HepG2 (cell line): ENCODE results near the gene TCP11L1. TPM values are rescaled to one million over a fixed set of nuclear protein-coding genes. Genes with fewer than 3 reads are reported as not detected.
A peak's percentile ranks its signal among the peaks of the same experiment; 100 is the strongest.

Experiments used
- ATAC-seq: fragments of 200-7000 bp; cut with Tn5 transposase; 3 replicates; pipeline ENCODE4 v1.9.1; 2020; ENCODE audit warnings: mild to moderate bottlenecking, moderate library complexity
- BruUV-seq: library from RNA; stranded (reverse); fragments of 400-500 nt; replicated peaks from 2 replicates; lab custom pipeline; 2021; lab: Mats Ljungman, UMichigan
- CTCF ChIA-PET: fragments of 300-600 bp; formaldehyde crosslinking; extraction: SDS; loops from one replicate; lab custom pipeline; 2021; ENCODE audit warnings: low total read pairs, inconsistent platforms, low intra/inter-chr PET ratio; lab: Yijun Ruan, JAX
- POLR2A ChIA-PET: fragments of 350-600 bp; sonication (Branson Sonifier 250); formaldehyde crosslinking; loops from one replicate; lab custom pipeline; 2020; ENCODE audit warnings: antibody characterized with exemption, inconsistent platforms; lab: Yijun Ruan, JAX
- DNase-seq: peaks from one replicate; pipeline ENCODE4 v3.0.0-alpha.2; 2015; ENCODE audit warnings: low spot score
- FAIRE-seq: peaks from 3 replicates; lab custom pipeline; 2011; peaks lifted over from hg19 to GRCh38; lab: Jason Lieb, UNC
- H2AFZ ChIP-seq: one replicate; pipeline ENCODE4 v1.6.1; 2011; ENCODE audit warnings: low read length, inconsistent platforms
- H3K27ac ChIP-seq: fragments of 300-600 bp; 3 replicates; pipeline ENCODE4 v1.8.0; 2011; ENCODE audit warnings: mixed run types, mild to moderate bottlenecking, mixed read lengths, low read length, inconsistent platforms; ENCODE audit not compliant: insufficient read depth; ENCODE audit errors: extremely low read length
- H3K27me3 ChIP-seq, 2 experiments: fragments of 200-600 bp in 1 of 2; 2 replicates in 1 of 2; 3 replicates in 1 of 2; pipeline versions ENCODE4 v1.6.0 to v1.8.0; 2011; ENCODE audit warnings: low read length in 2 of 2, mild to moderate bottlenecking in 2 of 2, moderate library complexity in 2 of 2, inconsistent platforms in 1 of 2; ENCODE audit not compliant: insufficient read depth in 2 of 2, control insufficient read depth in 1 of 2
- H3K36me3 ChIP-seq, 2 experiments: fragments of 200-600 bp in 1 of 2; replicated peaks in 1 of 2; 2 replicates in 1 of 2; 3 replicates in 1 of 2; pipeline versions ENCODE4 v1.5.1 to v1.8.0; 2011; ENCODE audit warnings: low read length in 2 of 2, inconsistent platforms in 1 of 2; ENCODE audit not compliant: insufficient read depth in 2 of 2, control insufficient read depth in 1 of 2
- H3K4me1 ChIP-seq: 2 replicates; pipeline ENCODE4 v1.5.1; 2012; ENCODE audit warnings: low read length, inconsistent platforms; ENCODE audit not compliant: insufficient read depth
- H3K4me2 ChIP-seq: 2 replicates; pipeline ENCODE4 v1.6.0; 2011; ENCODE audit warnings: low read depth, low read length, inconsistent platforms
- H3K4me3 ChIP-seq, 3 experiments: fragments of 200-600 bp in 1 of 3; sonication (generic), shearing (Covaris generic) in 1 of 3; replicated peaks in 1 of 3; 2 replicates each; pipeline ENCODE4 v1.5.1; 2011 to 2016; ENCODE audit warnings: low read length in 3 of 3, inconsistent platforms in 2 of 3, low read depth in 2 of 3, mild to moderate bottlenecking in 2 of 3, control low read depth in 1 of 3, mixed read lengths in 1 of 3; ENCODE audit not compliant: insufficient read depth in 1 of 3
- H3K79me2 ChIP-seq: one replicate; pipeline ENCODE4 v1.6.1; 2011; ENCODE audit warnings: low read length, inconsistent platforms; ENCODE audit not compliant: insufficient read depth
- H3K9ac ChIP-seq: 2 replicates; pipeline ENCODE4 v1.6.0; 2011; ENCODE audit warnings: mild to moderate bottlenecking, low read depth, low read length, inconsistent platforms; ENCODE audit not compliant: insufficient read depth
- H3K9me3 ChIP-seq: 2 replicates; pipeline ENCODE4 v1.5.1; 2012; ENCODE audit warnings: mild to moderate bottlenecking, low read length
- H4K20me1 ChIP-seq: 2 replicates; pipeline ENCODE4 v1.6.0; 2011; ENCODE audit warnings: inconsistent platforms, mild to moderate bottlenecking, low read length, moderate library complexity; ENCODE audit not compliant: insufficient read depth
- AHR ChIP-seq: IDR thresholded peaks from 2 replicates; pipeline ENCODE4 v1.6.1; 2018; ENCODE audit warnings: missing genetic modification reagents, missing compliant biosample characterization
- BCL6 ChIP-seq: IDR thresholded peaks from 2 replicates; pipeline ENCODE4 v1.6.1; 2016; ENCODE audit warnings: missing genetic modification reagents, missing compliant biosample characterization
- FOXO1 ChIP-seq: sonication (generic); formaldehyde crosslinking; IDR thresholded peaks from 2 replicates; pipeline ENCODE4 v1.4.0; 2020; ENCODE audit warnings: missing genetic modification reagents
- HDAC2 ChIP-seq: sonication (generic); formaldehyde crosslinking; IDR thresholded peaks from 2 replicates; pipeline ENCODE4 v1.4.0; 2020; ENCODE audit warnings: missing genetic modification reagents
- MIXL1 ChIP-seq: IDR thresholded peaks from 2 replicates; pipeline ENCODE4 v1.6.1; 2016
- NFATC3 ChIP-seq: sonication (generic); formaldehyde crosslinking; IDR thresholded peaks from 2 replicates; pipeline ENCODE4 v1.5.1; 2020; ENCODE audit warnings: mild to moderate bottlenecking, missing genetic modification reagents
- PHF5A ChIP-seq: IDR thresholded peaks from one replicate; pipeline ENCODE4 v1.6.1; 2018; ENCODE audit warnings: low read depth, missing genetic modification reagents; ENCODE audit not compliant: unreplicated experiment
- REPIN1 ChIP-seq: sonication (generic); formaldehyde crosslinking; IDR thresholded peaks from 2 replicates; pipeline ENCODE4 v1.8.0; 2022; ENCODE audit warnings: missing genetic modification reagents, low read depth, mild to moderate bottlenecking, borderline replicate concordance
- THYN1 ChIP-seq: sonication (generic); formaldehyde crosslinking; IDR thresholded peaks from 2 replicates; pipeline ENCODE4 v1.8.1; 2023; ENCODE audit warnings: low read depth, mild to moderate bottlenecking, moderate library complexity, missing genetic modification reagents, borderline replicate concordance
- YEATS2 ChIP-seq: sonication (generic); formaldehyde crosslinking; IDR thresholded peaks from 2 replicates; pipeline ENCODE4 v1.4.0; 2020; ENCODE audit warnings: missing genetic modification reagents, borderline replicate concordance
- ZBTB14 ChIP-seq: sonication (generic); formaldehyde crosslinking; IDR thresholded peaks from 2 replicates; pipeline ENCODE4 v1.4.0; 2020; ENCODE audit warnings: missing genetic modification reagents
- ZFP91 ChIP-seq: sonication (generic); formaldehyde crosslinking; IDR thresholded peaks from 2 replicates; pipeline ENCODE4 v1.9.0; 2022; ENCODE audit warnings: missing genetic modification reagents, mild to moderate bottlenecking, borderline replicate concordance
- ZNF331 ChIP-seq: sonication (generic); formaldehyde crosslinking; IDR thresholded peaks from 2 replicates; pipeline ENCODE4 v1.4.0; 2020; ENCODE audit warnings: missing genetic modification reagents
- ZNF333 ChIP-seq: sonication (generic); formaldehyde crosslinking; IDR thresholded peaks from 2 replicates; pipeline ENCODE4 v1.4.0; 2020; ENCODE audit warnings: mild to moderate bottlenecking, missing genetic modification reagents, borderline replicate concordance
- ZNF572 ChIP-seq: sonication (generic); formaldehyde crosslinking; IDR thresholded peaks from 2 replicates; pipeline ENCODE4 v1.5.1; 2020; ENCODE audit warnings: mild to moderate bottlenecking, missing genetic modification reagents
- ZNF614 ChIP-seq: IDR thresholded peaks from 2 replicates; pipeline ENCODE4 v1.6.1; 2018; ENCODE audit warnings: missing biosample characterization, missing genetic modification reagents, inconsistent platforms, borderline replicate concordance
- WGBS: methylation state at CpG from one replicate; pipeline ENCODE4 v1.1.6; 2017; ENCODE audit warnings: low lambda C conversion rate; 5-methylcytosine and 5-hydroxymethylcytosine counted together
- in situ Hi-C: cut with HindIII; loops from 2 replicates; pipeline ENCODE4 v1.10.0; 2017; ENCODE audit warnings: low pct_unique_long_range_greater_than_20kb; ENCODE audit not compliant: extremely low pct_ligation_motif_present
- intact Hi-C: fragments of 100-400 bp; cut with micrococcal nuclease; formaldehyde crosslinking; loops from one replicate; pipeline ENCODE4 v1.10.0; 2022; ENCODE audit not compliant: unreplicated experiment
- polyA plus RNA-seq, 8 experiments: library from polyadenylated mRNA; depleted of rRNA in 3 of 8; stranded (reverse) in 7 of 8; unstranded in 1 of 8; fragments of >200 nt; fragmentation: Illumina TruSeq in 4 of 8; extraction: Trizol in 4 of 8; gene quantifications; 2 replicates each; pipeline versions ENCODE4 v1.2.1 to v1.2.3, GENCODE V29; 2011 to 2016; ENCODE audit warnings: low read depth in 4 of 8, missing spikeins in 1 of 8, mixed read lengths in 1 of 8; ENCODE audit not compliant: insufficient read depth in 1 of 8
- total RNA-seq, 5 experiments: library from RNA; depleted of rRNA; stranded (reverse); fragments of >200 nt; fragmentation: Illumina TruSeq; extraction: Trizol; gene quantifications; 2 replicates each; pipeline ENCODE4 v1.2.3, GENCODE V29; 2016; ENCODE audit warnings: low read depth in 1 of 5
- TF ChIP-seq, protein P1 (sequence below): sonication (generic); formaldehyde crosslinking; IDR thresholded peaks from 2 replicates; pipeline ENCODE4 v1.4.0; 2020; ENCODE audit warnings: missing genetic modification reagents, mild to moderate bottlenecking, borderline replicate concordance

Gene TCP11L1
- total and polyA plus RNA-seq, 2 of the 13 experiments (the other 11 are each of a cell fraction or from before 2014, with no cell fraction given) = 7.9 to 10.1 TPM

DNA sequence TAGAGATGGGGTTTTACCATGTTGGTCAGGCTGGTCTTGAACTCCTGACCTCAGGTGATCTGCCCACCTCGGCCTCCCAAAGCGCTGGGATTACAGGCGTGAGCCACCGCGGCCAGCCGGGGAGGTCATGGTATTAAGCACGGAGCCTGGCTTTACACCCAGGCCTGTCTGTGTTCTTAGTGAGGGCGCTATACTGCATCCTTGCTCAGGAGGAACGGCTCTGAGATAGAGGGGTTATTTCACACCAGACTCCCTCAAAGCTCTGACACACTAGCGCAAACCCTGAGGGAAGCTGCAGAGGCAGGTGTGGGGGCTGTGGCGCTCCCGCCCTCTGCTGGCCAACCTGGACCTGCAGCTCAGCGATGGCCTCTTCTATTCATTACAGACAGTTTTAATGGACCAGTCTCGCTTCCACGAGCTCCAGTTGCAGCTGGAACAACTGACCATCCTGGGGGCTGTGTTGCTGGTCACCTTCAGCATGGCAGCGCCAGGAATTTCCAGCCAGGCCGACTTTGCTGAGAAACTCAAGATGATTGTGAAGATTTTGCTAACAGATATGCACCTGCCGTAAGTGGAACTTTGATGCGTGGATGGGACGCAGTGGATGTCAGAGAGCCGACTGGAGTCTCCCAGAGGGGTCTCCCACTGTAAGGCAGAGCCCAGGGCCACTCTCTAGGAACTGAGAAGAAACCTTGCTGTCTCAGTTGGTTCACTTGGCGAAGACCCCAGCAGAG, 26.2 kb downstream of the TCP11L1 start:
- Histone ChIP-seq H3K9ac (no peak overlapping the region), H3K36me3 (peaks cover 12 to 23% of the 10 kb centered on the region in 2 experiments), H3K27ac (no peak overlapping the region), H3K4me3 (no peak overlapping the region), H4K20me1 (no peaks in the 10 kb centered on the region), H3K9me3 (no peaks in the 10 kb centered on the region), H3K4me1 (peaks cover 18% of the 10 kb centered on the region), H3K27me3 (no peaks in the 10 kb centered on the region; a peak in 1 of 5 replicates), H3K79me2 (no peaks in the 10 kb centered on the region), H3K4me2 (no peak overlapping the region), H2AFZ (no peak overlapping the region)
- CTCF ChIA-PET = interaction anchor here (0.7 to 4.5 kb wide), 2 partner anchors 104 to 256 kb away, joined by 3 to 52 read pairs; no protein-coding TSS in a partner anchor
- in situ Hi-C loops = no loop called here
- intact Hi-C loops = loop anchor here (1.0 to 5.0 kb wide), 3 partner anchors 88 to 256 kb away; no protein-coding TSS in a partner anchor
- DNase-seq = peak; percentile 50
- FAIRE-seq = peak; percentile 52
- no TSS peak for BruUV-seq
- 81% methylated on average over 9 of the region's 22 CpGs for WGBS
- POLR2A ChIA-PET = interaction anchor here (0.8 to 1.9 kb wide), 3 partner anchors 26 to 50 kb away, joined by 3 to 12 read pairs (median 7); partner anchors contain the start of genes DEPDC7 and TCP11L1
- peak; percentile 94 for ATAC-seq
- TF ChIP-seq ZNF333 (CRISPR knock-in tag) (no peak), ZNF572 (CRISPR knock-in tag) (0 out of 2 replicates have a peak, but pooled peaks have one; percentile 44), ZFP91 (CRISPR knock-in tag) (peak; percentile 56), NFATC3 (CRISPR knock-in tag) (peak; percentile 68; the same call in 1 of the 2 replicates), REPIN1 (CRISPR knock-in tag) (peak; percentile 38; the same call in 1 of the 2 replicates), ZNF614 (CRISPR knock-in tag) (peak; percentile 36; the same call in 1 of the 2 replicates), MIXL1 (peak; percentile 60; the same call in 1 of the 2 replicates), YEATS2 (CRISPR knock-in tag) (peak; percentile 21; the same call in 1 of the 2 replicates), ZNF331 (peak; percentile 47; the same call in 1 of the 2 replicates), ZBTB14 (no peak), THYN1 (CRISPR knock-in tag) (no peak), PHF5A (peak; percentile 43), FOXO1 (CRISPR knock-in tag) (0 out of 2 replicates have a peak, but pooled peaks have one; percentile 40), AHR (CRISPR knock-in tag) (0 out of 2 replicates have a peak, but pooled peaks have one; percentile 47), BCL6 (CRISPR knock-in tag) (no peak), HDAC2 (CRISPR knock-in tag) (0 out of 2 replicates have a peak, but pooled peaks have one; percentile 15)
- TF ChIP-seq, protein P1, sequence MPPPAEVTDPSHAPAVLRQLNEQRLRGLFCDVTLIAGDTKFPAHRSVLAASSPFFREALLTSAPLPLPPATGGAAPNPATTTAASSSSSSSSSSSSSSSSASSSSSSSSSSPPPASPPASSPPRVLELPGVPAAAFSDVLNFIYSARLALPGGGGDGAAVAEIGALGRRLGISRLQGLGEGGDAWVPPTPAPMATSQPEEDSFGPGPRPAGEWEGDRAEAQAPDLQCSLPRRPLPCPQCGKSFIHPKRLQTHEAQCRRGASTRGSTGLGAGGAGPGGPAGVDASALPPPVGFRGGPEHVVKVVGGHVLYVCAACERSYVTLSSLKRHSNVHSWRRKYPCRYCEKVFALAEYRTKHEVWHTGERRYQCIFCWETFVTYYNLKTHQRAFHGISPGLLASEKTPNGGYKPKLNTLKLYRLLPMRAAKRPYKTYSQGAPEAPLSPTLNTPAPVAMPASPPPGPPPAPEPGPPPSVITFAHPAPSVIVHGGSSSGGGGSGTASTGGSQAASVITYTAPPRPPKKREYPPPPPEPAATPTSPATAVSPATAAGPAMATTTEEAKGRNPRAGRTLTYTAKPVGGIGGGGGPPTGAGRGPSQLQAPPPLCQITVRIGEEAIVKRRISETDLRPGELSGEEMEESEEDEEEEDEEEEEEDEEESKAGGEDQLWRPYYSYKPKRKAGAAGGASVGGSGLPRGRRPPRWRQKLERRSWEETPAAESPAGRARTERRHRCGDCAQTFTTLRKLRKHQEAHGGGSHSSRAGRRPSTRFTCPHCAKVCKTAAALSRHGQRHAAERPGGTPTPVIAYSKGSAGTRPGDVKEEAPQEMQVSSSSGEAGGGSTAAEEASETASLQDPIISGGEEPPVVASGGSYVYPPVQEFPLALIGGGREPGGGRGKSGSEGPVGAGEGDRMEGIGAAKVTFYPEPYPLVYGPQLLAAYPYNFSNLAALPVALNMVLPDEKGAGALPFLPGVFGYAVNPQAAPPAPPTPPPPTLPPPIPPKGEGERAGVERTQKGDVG = peak; percentile 69; the same call in 1 of the 2 replicates
